GM12878 (cell line): Measurements from ENCODE around the gene ANKMY1.

Source experiments
- BCLAF1 ChIP-seq: fragments of 450-650 bp; IDR thresholded peaks from 2 replicates; pipeline ENCODE4 v1.6.1; 2017; ENCODE audit warnings: antibody characterized with exemption, mild to moderate bottlenecking, moderate library complexity
- CHD1 ChIP-seq: IDR thresholded peaks from 2 replicates; pipeline ENCODE4 v1.6.1; 2012; ENCODE audit warnings: low read depth, low read length, improper control_type of control experiment
- LARP7 ChIP-seq: fragments of 450-650 bp; IDR thresholded peaks from 2 replicates; pipeline ENCODE4 v1.6.1; 2017; ENCODE audit warnings: mild to moderate bottlenecking
- RAD21 ChIP-seq: IDR thresholded peaks from 2 replicates; pipeline ENCODE4 v1.6.1; 2011; ENCODE audit warnings: mild to moderate bottlenecking, low read depth, low read length, moderate library complexity; ENCODE audit not compliant: insufficient read depth
- SRF ChIP-seq, 2 experiments: IDR thresholded peaks; 2 replicates each; pipeline ENCODE4 v1.6.1; 2011; ENCODE audit warnings: low read depth in 2 of 2, low read length in 2 of 2, mild to moderate bottlenecking in 1 of 2, moderate library complexity in 1 of 2

GRCh38 chr2:240573516-240574385 lies 16.0 kb upstream of the ANKMY1 start:
- TF ChIP-seq SRF (IDR thresholded peaks at IDR 0.05; ENCODE audit: low read depth in 2 of 2, low read length in 2 of 2) (no peak), LARP7 (no peak), CHD1 (no peak), BCLAF1 (no peak), RAD21 (no peak)
